ENCODE measurements around the gene ARVCF.

The ARVCF gene

GRCh38 chr22:20054034-20054427, 37.4 kb upstream of the ARVCF start:
- in situ Hi-C loops (cut with MboI; ENCODE audit: low sequenced_read_pairs) = no loop called here

GRCh38 chr22:20053407-20054033, 36.9 kb upstream of the ARVCF start:
- in situ Hi-C loops (cut with MboI; ENCODE audit: low sequenced_read_pairs) = no loop called here

- in situ Hi-C loops (cut with MboI; ENCODE audit: low sequenced_read_pairs) = no loop called here
Observed at GRCh38 chr22:20052309-20053259, 36.0 kb upstream of the ARVCF start.

- in situ Hi-C loops (cut with MboI; ENCODE audit: low sequenced_read_pairs) = no loop called here
Observed at GRCh38 chr22:20051927-20052308, 35.3 kb upstream of the ARVCF start.

GRCh38 chr22:20046730-20047129, 30.1 kb upstream of the ARVCF start:
- in situ Hi-C loops (cut with MboI; ENCODE audit: low sequenced_read_pairs) = no loop called here

- in situ Hi-C loops (cut with MboI; ENCODE audit: low sequenced_read_pairs) = no loop called here
Observed at GRCh38 chr22:20044495-20045151, 28.0 kb upstream of the ARVCF start.

- in situ Hi-C loops (cut with MboI; ENCODE audit: low sequenced_read_pairs) = no loop called here
Observed at GRCh38 chr22:20043997-20044342, 27.3 kb upstream of the ARVCF start.

GRCh38 chr22:20043057-20043996, 26.7 kb upstream of the ARVCF start:
- in situ Hi-C loops (cut with MboI; ENCODE audit: low sequenced_read_pairs) = no loop called here

GRCh38 chr22:20040327-20041200, 23.9 kb upstream of the ARVCF start:
- in situ Hi-C loops (cut with MboI; ENCODE audit: low sequenced_read_pairs) = no loop called here

- in situ Hi-C loops (cut with MboI; ENCODE audit: low sequenced_read_pairs) = no loop called here
Observed at GRCh38 chr22:20039683-20040325, 23.2 kb upstream of the ARVCF start.

GRCh38 chr22:20038574-20038973, 22.0 kb upstream of the ARVCF start:
- in situ Hi-C loops (cut with MboI; ENCODE audit: low sequenced_read_pairs) = no loop called here

GRCh38 chr22:20037419-20037818, 20.8 kb upstream of the ARVCF start:
- in situ Hi-C loops (cut with MboI; ENCODE audit: low sequenced_read_pairs) = no loop called here

- in situ Hi-C loops (cut with MboI; ENCODE audit: low sequenced_read_pairs) = no loop called here
Observed at GRCh38 chr22:20036535-20037392, 20.1 kb upstream of the ARVCF start.

- in situ Hi-C loops (cut with MboI; ENCODE audit: low sequenced_read_pairs) = no loop called here
Observed at GRCh38 chr22:20036084-20036482, 19.5 kb upstream of the ARVCF start.

- in situ Hi-C loops (cut with MboI; ENCODE audit: low sequenced_read_pairs) = no loop called here
Observed at GRCh38 chr22:20035375-20036083, 18.9 kb upstream of the ARVCF start.

- in situ Hi-C loops (cut with MboI; ENCODE audit: low sequenced_read_pairs) = no loop called here
Observed at GRCh38 chr22:20034143-20034542, 17.5 kb upstream of the ARVCF start.

GRCh38 chr22:20033045-20033706, 16.6 kb upstream of the ARVCF start:
- in situ Hi-C loops (cut with MboI; ENCODE audit: low sequenced_read_pairs) = no loop called here
